ENCODE data around the gene BABAM2.
"Not testable (repeated sequence)": the region's sequence is repeated elsewhere in the genome, so short reads cannot be mapped to it uniquely, and the experiment has no call there.

Gene BABAM2

GRCh38 chr2:28071221-28071620 is 180.7 kb downstream of the BABAM2 start:
- DNase-seq (ENCODE audit: low read depth), result no peak

- no peak for DNase-seq (ENCODE audit: low read depth)
These were observed 183.6 kb downstream of the BABAM2 start for GRCh38 chr2:28074137-28074536.

- no peak for DNase-seq (ENCODE audit: low read depth)
These were observed 190.4 kb downstream of the BABAM2 start for GRCh38 chr2:28080911-28081310.

- DNase-seq (ENCODE audit: low read depth), result no peak
These were observed 191.6 kb downstream of the BABAM2 start for GRCh38 chr2:28082131-28082530.

GRCh38 chr2:28083476-28083875 is 192.9 kb downstream of the BABAM2 start:
- DNase-seq (ENCODE audit: low read depth), result no peak

GRCh38 chr2:28084564-28084963 is 194.0 kb downstream of the BABAM2 start:
- no peak for DNase-seq (ENCODE audit: low read depth)

- DNase-seq (ENCODE audit: low read depth), result no peak
These were observed 194.7 kb downstream of the BABAM2 start for GRCh38 chr2:28085201-28085600.

- no peak for DNase-seq (ENCODE audit: low read depth)
These were observed 196.1 kb downstream of the BABAM2 start for GRCh38 chr2:28086611-28087010.

- DNase-seq (ENCODE audit: low read depth), result no peak
These were observed 198.4 kb downstream of the BABAM2 start for GRCh38 chr2:28088970-28089369.

GRCh38 chr2:28089486-28089885 is 199.0 kb downstream of the BABAM2 start:
- DNase-seq (ENCODE audit: low read depth), result no peak

GRCh38 chr2:28093308-28093707 is 202.8 kb downstream of the BABAM2 start:
- no peak for DNase-seq (ENCODE audit: low read depth)

GRCh38 chr2:28093768-28094167 is 203.2 kb downstream of the BABAM2 start:
- DNase-seq (ENCODE audit: low read depth), result no peak

- DNase-seq (ENCODE audit: low read depth), result no peak
These were observed 204.2 kb downstream of the BABAM2 start for GRCh38 chr2:28094739-28095138.

GRCh38 chr2:28095622-28096021 is 205.1 kb downstream of the BABAM2 start:
- DNase-seq (ENCODE audit: low read depth), result no peak

- DNase-seq (ENCODE audit: low read depth), result no peak
These were observed 205.9 kb downstream of the BABAM2 start for GRCh38 chr2:28096421-28096820.

- DNase-seq (ENCODE audit: low read depth), result no peak
These were observed 208.1 kb downstream of the BABAM2 start for GRCh38 chr2:28098501-28099225.

- no peak for DNase-seq (ENCODE audit: low read depth)
These were observed 210.6 kb downstream of the BABAM2 start for GRCh38 chr2:28101123-28101522.

GRCh38 chr2:28101892-28102291 is 211.4 kb downstream of the BABAM2 start:
- no peak for DNase-seq (ENCODE audit: low read depth)

- no peak for DNase-seq (ENCODE audit: low read depth)
These were observed 211.9 kb downstream of the BABAM2 start for GRCh38 chr2:28102455-28102874.

GRCh38 chr2:28103611-28104010 is 213.1 kb downstream of the BABAM2 start:
- no peak for DNase-seq (ENCODE audit: low read depth)

- no peak for DNase-seq (ENCODE audit: low read depth)
These were observed 217.6 kb downstream of the BABAM2 start for GRCh38 chr2:28108143-28108542.

- DNase-seq (ENCODE audit: low read depth), result not testable (repeated sequence)
These were observed 223.2 kb downstream of the BABAM2 start for GRCh38 chr2:28113771-28114170.

- DNase-seq (ENCODE audit: low read depth), result no peak
These were observed 226.6 kb downstream of the BABAM2 start for GRCh38 chr2:28117104-28117596.

- no peak for DNase-seq (ENCODE audit: low read depth)
These were observed 229.1 kb downstream of the BABAM2 start for GRCh38 chr2:28119631-28120030.
